HepG2 (cell line): ENCODE measurements around the gene AP4E1.

ENCODE experiments used
- ZFP36 ChIP-seq: fragments of 150-350 bp; IDR thresholded peaks from 2 replicates; pipeline ENCODE4 v1.6.1; 2018; ENCODE audit warnings: borderline replicate concordance, low read length, low read depth; ENCODE audit not compliant: partially characterized antibody
- ZNF761 ChIP-seq: sonication (generic); formaldehyde crosslinking; conservative IDR thresholded peaks from 2 replicates; pipeline ENCODE4 v1.4.0; 2020; ENCODE audit warnings: mild to moderate bottlenecking, missing genetic modification reagents

GRCh38 chr15:51007131-51007666, 98.7 kb downstream of the AP4E1 start:
- TF ChIP-seq ZNF761 (CRISPR knock-in tag) (no peak), ZFP36 (no peak)
